HG03469 (cell line): ENCODE data around the gene PCGF3.
"Not testable (repeated sequence)": the region's sequence is repeated elsewhere in the genome, so short reads cannot be mapped to it uniquely, and the experiment has no call there.

Experiments used
- ATAC-seq: cut with Tn5 transposase; IDR thresholded peaks from one replicate; pipeline ENCODE4 v1.9.1; 2021; ENCODE audit warnings: mild to moderate bottlenecking, moderate library complexity, moderate number of reproducible peaks; ENCODE audit not compliant: unreplicated experiment

The PCGF3 gene

GRCh38 chr4:762211-763190 lies 56.9 kb downstream of the PCGF3 start:
- ATAC-seq = no peak

DNA sequence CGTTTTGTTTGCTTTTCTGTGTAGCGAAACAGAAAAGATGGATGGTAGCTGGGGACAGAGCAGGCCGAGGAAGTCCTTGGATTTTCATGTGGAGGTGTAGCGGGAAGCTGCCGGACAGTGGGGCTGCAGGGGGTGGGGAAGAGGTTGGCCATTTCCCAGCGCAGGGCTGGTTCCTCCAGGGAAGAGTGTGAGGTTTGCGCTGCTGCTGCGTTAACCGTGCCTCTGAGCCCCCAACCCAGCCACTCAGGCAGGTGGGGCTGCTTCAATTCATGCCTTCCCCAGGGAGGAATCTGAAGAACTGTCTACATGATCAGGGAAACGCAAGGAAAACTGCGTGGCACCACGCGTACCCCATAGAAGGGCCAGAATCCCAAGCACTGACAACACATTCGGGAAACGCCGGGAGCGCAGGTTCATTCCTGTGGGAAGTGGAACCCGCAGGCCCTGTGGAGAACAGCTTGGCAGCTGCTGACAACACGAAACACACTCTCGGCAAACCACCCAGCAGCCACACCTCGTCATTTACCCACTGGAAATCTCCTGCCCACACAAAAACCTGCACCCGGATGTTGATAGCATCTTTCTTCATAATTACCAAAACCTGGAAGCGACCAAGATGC lies 57.7 kb downstream of the PCGF3 start:
- no peak for ATAC-seq

DNA sequence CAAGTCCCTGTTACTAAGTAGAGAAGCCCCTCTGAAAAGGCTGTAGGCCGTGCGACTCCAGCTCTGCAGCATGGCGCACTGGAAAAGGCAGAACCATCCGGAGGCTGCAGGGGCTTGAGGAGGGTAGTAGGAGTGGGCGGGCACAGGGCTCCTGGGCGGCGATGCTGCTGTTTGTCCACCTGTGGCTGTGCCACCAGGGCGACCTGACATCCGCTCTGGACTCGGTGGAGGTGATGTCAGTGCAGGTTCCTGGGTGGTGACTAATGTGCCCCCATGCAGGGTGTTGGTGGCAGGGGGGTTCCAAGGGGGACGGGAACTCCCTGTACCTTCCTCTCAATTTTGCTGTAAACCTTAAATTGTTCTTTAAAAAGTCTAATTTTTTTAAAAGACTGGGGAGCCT lies 58.3 kb downstream of the PCGF3 start:
- ATAC-seq = no peak

DNA sequence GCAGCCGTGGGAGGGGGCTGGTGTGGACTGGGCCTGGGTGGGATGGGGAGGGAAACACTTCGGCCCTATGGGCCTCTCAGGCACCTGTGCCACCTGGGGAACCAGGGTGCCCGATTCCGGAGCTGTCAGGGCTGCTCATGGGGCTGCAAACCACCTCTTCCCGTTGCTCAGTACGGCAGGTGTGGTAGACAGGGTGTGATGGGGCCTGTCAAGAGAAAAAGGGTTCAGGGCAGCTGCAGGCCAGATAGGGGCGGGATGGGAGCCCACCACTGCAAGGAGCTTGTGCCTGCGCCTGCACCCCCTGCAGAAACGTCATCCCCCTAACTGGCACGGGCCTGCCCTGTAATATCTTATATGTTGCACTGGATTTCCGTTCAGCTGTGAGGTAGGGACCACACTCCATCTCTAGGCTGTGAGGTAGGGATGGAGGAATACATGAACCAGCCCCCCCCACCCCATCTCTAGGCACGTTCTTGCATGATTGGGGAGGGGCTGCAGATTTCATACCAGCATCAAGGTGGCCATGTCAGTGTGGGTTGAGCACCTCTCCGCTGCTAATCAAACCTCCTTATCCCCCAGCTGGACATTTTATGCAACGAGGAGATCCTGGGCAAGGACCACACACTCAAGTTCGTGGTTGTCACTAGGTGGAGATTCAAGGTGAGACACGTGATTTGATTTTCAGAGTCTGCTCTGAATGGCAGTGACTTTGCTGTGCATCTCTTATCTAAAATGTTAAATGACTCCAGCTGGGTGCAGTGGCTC lies 59.0 kb downstream of the PCGF3 start:
- ATAC-seq = no peak

GRCh38 chr4:766152-766515 lies 60.5 kb downstream of the PCGF3 start:
- ATAC-seq = no peak

GRCh38 chr4:766559-767283 lies 61.1 kb downstream of the PCGF3 start:
- no peak for ATAC-seq

GRCh38 chr4:768076-768475 lies 62.4 kb downstream of the PCGF3 start:
- no peak for ATAC-seq

DNA sequence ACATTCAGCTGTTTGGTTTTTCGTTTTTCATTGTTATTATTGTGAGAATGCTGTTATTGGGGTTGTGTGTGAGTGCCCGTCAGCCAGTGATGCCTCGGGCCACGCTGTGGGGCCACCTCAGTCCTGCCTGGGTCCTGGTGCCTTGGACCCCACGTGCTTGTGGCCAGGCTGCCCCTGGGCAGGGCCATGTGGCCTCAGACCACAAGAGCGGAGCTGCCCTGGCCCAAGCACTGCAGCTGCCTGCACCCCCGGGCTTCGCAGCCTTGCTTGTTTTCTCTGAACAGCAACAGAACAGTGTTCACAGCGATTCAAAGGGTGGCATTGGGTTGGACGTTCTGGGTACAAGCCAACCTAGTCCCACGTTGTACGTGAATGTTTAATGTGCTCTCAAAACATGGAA lies 63.4 kb downstream of the PCGF3 start:
- ATAC-seq = no peak

DNA sequence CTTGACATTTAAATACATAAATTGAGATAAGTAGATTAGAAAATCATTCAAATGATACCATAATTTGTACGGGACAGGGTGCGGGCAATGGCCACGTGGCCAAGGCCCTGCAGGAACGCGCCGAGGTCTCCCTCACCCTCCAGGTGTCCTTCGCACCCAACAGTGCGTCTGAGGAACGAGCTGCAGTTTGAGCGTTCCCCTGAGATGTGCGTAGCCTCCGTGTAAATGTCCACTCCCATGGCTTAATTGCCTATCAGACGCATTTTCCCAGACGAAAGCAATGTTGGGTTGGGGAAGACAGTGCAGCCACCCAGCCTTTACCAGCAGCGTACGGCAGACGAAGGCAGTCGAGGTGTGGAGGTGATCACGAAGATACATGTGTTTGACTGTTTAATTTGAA lies 63.9 kb downstream of the PCGF3 start:
- no peak for ATAC-seq

- ATAC-seq = no peak
Measured at GRCh38 chr4:770022-770421, 64.4 kb downstream of the PCGF3 start.

DNA sequence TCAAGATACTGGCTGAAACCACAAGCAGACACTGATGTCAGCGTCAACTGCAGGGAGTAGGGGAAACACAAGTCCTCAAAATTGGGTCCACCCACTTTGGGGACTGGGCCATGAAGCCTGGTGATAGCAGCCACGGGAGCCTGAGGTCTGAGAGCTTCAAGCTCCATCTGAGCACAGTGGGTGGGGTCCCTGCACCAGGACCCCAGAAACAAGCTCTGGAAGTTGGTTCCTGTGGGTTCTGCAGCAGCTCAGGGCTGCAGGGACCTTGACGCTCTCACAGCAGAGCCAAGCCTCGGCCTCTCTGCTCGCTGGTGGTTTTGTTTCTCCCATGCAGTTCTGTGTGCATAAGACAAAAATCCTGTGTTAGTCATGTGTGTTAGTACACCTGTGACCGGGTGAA lies 65.8 kb downstream of the PCGF3 start:
- ATAC-seq = no peak

- ATAC-seq = no peak
Measured at GRCh38 chr4:772118-772517, 66.5 kb downstream of the PCGF3 start.

GRCh38 chr4:772776-773175 lies 67.1 kb downstream of the PCGF3 start:
- no peak for ATAC-seq

- no peak for ATAC-seq
Measured at GRCh38 chr4:773214-773613, 67.6 kb downstream of the PCGF3 start.

GRCh38 chr4:774419-775092 lies 68.9 kb downstream of the PCGF3 start:
- not testable (repeated sequence) for ATAC-seq

GRCh38 chr4:775485-775884 lies 69.9 kb downstream of the PCGF3 start:
- not testable (repeated sequence) for ATAC-seq

- no peak for ATAC-seq
Measured at GRCh38 chr4:776743-777441, 71.3 kb downstream of the PCGF3 start.

- no peak for ATAC-seq
Measured at GRCh38 chr4:777520-778262, 72.1 kb downstream of the PCGF3 start.

GRCh38 chr4:779555-779954 lies 73.9 kb downstream of the PCGF3 start:
- no peak for ATAC-seq
